Sigmoid colon (tissue), 4 donors: Measurements from ENCODE around the gene IPO13.

Experiments used
- EP300 ChIP-seq, 4 donors: sonication (generic); formaldehyde crosslinking; IDR thresholded peaks; one replicate each; pipeline ENCODE4 v1.6.1; 2017; ENCODE audit warnings: antibody characterized with exemption in 4 of 4
- POLR2A ChIP-seq, 2 donors: fragments of 450-650 bp; IDR thresholded peaks; one replicate each; pipeline ENCODE4 v1.6.1; 2016; ENCODE audit warnings: antibody characterized with exemption in 2 of 2, mild to moderate bottlenecking in 2 of 2, moderate library complexity in 2 of 2
- POLR2AphosphoS5 ChIP-seq, 4 donors: sonication (generic); formaldehyde crosslinking; IDR thresholded peaks; one replicate each; pipeline ENCODE4 v1.6.1; 2017; ENCODE audit warnings: antibody characterized with exemption in 4 of 4
- TF ChIP-seq, protein P1 (sequence below), 4 experiments: fragments of 450-650 bp in 3 of 4; fragments of 200-600 bp in 1 of 4; IDR thresholded peaks; one replicate each; pipeline ENCODE4 v1.5.1; 2016 to 2019; ENCODE audit warnings: antibody characterized with exemption in 4 of 4, mild to moderate bottlenecking in 3 of 4, moderate library complexity in 2 of 4

DNA sequence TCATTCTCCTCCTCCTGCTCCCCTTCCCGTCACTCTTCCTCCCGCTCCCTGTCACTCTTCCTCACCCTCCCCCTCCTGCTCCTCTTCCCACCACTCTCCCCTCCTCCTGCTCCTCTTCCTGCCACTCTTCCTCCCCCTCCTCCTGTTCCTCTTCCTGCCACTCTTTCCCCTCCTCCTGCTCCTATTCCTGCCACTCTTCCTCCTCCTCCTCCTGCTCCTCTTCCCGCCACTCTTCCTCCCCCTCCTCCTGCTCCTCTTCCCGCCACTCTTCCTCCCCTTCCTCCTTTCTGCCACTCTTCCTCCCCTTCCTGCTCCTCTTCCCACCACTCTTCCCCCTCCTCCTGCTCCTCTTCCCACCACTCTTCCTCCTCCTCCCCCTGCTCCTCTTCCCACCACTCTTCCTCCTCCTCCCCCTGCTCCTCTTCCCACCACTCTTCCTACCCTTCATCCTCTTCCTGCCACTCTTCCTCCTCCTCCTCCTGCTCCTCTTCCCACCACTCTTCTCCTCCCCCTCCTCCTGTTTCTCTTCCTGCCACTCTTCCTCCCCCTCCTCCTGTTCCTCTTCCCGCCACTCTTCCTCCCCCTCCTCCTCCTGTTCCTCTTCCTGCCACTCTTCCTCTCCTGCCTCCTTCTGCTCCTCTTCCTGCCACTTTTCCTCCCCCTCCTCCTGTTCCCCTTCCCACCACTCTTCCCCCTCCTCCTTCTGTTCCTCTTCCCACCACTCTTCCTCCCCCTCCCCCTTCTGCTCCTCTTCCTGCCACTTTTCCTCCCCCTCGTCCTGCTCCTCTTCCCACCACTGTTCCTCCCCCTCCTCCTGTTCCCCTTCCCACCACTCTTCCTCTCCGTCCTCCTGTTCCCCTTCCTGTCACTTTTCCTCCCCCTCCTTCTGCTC, 41.8 kb upstream of the IPO13 start:
- TF ChIP-seq, protein P1, sequence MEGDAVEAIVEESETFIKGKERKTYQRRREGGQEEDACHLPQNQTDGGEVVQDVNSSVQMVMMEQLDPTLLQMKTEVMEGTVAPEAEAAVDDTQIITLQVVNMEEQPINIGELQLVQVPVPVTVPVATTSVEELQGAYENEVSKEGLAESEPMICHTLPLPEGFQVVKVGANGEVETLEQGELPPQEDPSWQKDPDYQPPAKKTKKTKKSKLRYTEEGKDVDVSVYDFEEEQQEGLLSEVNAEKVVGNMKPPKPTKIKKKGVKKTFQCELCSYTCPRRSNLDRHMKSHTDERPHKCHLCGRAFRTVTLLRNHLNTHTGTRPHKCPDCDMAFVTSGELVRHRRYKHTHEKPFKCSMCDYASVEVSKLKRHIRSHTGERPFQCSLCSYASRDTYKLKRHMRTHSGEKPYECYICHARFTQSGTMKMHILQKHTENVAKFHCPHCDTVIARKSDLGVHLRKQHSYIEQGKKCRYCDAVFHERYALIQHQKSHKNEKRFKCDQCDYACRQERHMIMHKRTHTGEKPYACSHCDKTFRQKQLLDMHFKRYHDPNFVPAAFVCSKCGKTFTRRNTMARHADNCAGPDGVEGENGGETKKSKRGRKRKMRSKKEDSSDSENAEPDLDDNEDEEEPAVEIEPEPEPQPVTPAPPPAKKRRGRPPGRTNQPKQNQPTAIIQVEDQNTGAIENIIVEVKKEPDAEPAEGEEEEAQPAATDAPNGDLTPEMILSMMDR (IDR thresholded peaks at IDR 0.05), result no peak
- TF ChIP-seq POLR2A (IDR thresholded peaks at IDR 0.05), result no peak
- no peak for TF ChIP-seq POLR2AphosphoS5 (IDR thresholded peaks at IDR 0.05)
- no peak for TF ChIP-seq EP300 (IDR thresholded peaks at IDR 0.05)
